GM12878 (cell line): ENCODE data around the gene COL5A3. TPM values are rescaled to one million over a fixed set of nuclear protein-coding genes. Genes with fewer than 3 reads are reported as not detected.

Experiments
- BACH1 ChIP-seq: fragments of 450-650 bp; IDR thresholded peaks from 2 replicates; pipeline ENCODE4 v1.6.1; 2017; ENCODE audit warnings: mild to moderate bottlenecking, borderline replicate concordance
- CBX3 ChIP-seq: fragments of 200-600 bp; sonication (generic); IDR thresholded peaks from 2 replicates; pipeline ENCODE4 v1.6.1; 2016; ENCODE audit warnings: low read depth, borderline replicate concordance
- CHD2 ChIP-seq: IDR thresholded peaks from 2 replicates; pipeline ENCODE4 v1.6.1; 2011; ENCODE audit warnings: low read depth, low read length, improper control_type of control experiment, borderline replicate concordance
- CHD4 ChIP-seq: fragments of 200-600 bp; sonication (generic); IDR thresholded peaks from 2 replicates; pipeline ENCODE4 v1.6.1; 2016; ENCODE audit warnings: mild to moderate bottlenecking
- LARP7 ChIP-seq: fragments of 450-650 bp; IDR thresholded peaks from 2 replicates; pipeline ENCODE4 v1.6.1; 2017; ENCODE audit warnings: mild to moderate bottlenecking
- MYB ChIP-seq: fragments of 150-350 bp; IDR thresholded peaks from 2 replicates; pipeline ENCODE4 v1.6.1; 2014; ENCODE audit warnings: mild to moderate bottlenecking, low read depth, low read length, borderline replicate concordance
- NFYA ChIP-seq: IDR thresholded peaks from 2 replicates; pipeline ENCODE4 v1.6.1; 2011; ENCODE audit warnings: low read depth, mild to moderate bottlenecking, low read length, improper control_type of control experiment, borderline replicate concordance
- NKRF ChIP-seq: fragments of 450-650 bp; conservative IDR thresholded peaks from 2 replicates; pipeline ENCODE4 v1.6.1; 2017; ENCODE audit warnings: mild to moderate bottlenecking, moderate library complexity
- POLR2A ChIP-seq: IDR thresholded peaks from 2 replicates; pipeline ENCODE4 v1.6.1; 2011; ENCODE audit warnings: low read depth, mild to moderate bottlenecking, low read length
- RELB ChIP-seq: fragments of 450-650 bp; IDR thresholded peaks from 2 replicates; pipeline ENCODE4 v1.6.1; 2017; ENCODE audit warnings: low read depth, mild to moderate bottlenecking, moderate library complexity
- SREBF1 ChIP-seq: IDR thresholded peaks from 2 replicates; pipeline ENCODE4 v1.6.1; 2012; ENCODE audit warnings: mild to moderate bottlenecking, low read length
- USF1 ChIP-seq: IDR thresholded peaks from 2 replicates; pipeline ENCODE4 v1.6.1; 2011; ENCODE audit warnings: borderline replicate concordance, low read depth, mild to moderate bottlenecking, moderate library complexity, mixed read lengths, low read length; ENCODE audit not compliant: insufficient read depth; ENCODE audit errors: extremely low read length
- WRNIP1 ChIP-seq: IDR thresholded peaks from 2 replicates; pipeline ENCODE4 v1.6.1; 2011; ENCODE audit warnings: low read depth, low read length, improper control_type of control experiment, borderline replicate concordance
- YY1 ChIP-seq: IDR thresholded peaks from 2 replicates; pipeline ENCODE4 v1.6.1; 2011; ENCODE audit warnings: low read depth, mild to moderate bottlenecking, low read length
- ZNF217 ChIP-seq: fragments of 450-650 bp; IDR thresholded peaks from 2 replicates; pipeline ENCODE4 v1.6.1; 2017; ENCODE audit warnings: antibody characterized with exemption, mild to moderate bottlenecking
- ZNF24 ChIP-seq: fragments of 450-650 bp; IDR thresholded peaks from 2 replicates; pipeline ENCODE4 v1.6.1; 2017; ENCODE audit warnings: antibody characterized with exemption, mild to moderate bottlenecking
- ZNF384 ChIP-seq: IDR thresholded peaks from 2 replicates; pipeline ENCODE4 v1.6.1; 2012; ENCODE audit warnings: low read depth, mild to moderate bottlenecking, low read length, improper control_type of control experiment, borderline replicate concordance
- polyA plus RNA-seq, 11 experiments: library from polyadenylated mRNA; depleted of rRNA in 4 of 11; unstranded in 6 of 11; stranded (reverse) in 5 of 11; fragments of >200 nt; fragmentation: Nextera tagmentation in 4 of 11; fragmentation: Illumina TruSeq in 1 of 11; extraction: Ambion mirVana in 4 of 11; extraction: Trizol in 1 of 11; gene quantifications; 1 replicate in 1 of 11; 2 replicates in 10 of 11; pipeline versions ENCODE4 v1.2.1 to v1.2.3, GENCODE V29; 2011 to 2016; ENCODE audit warnings: inconsistent platforms in 2 of 11, missing spikeins in 2 of 11, low read depth in 1 of 11
- total RNA-seq, 4 experiments: library from RNA; depleted of rRNA in 3 of 4; stranded (reverse); fragments of >200 nt in 3 of 4; fragmentation: Illumina TruSeq in 1 of 4; extraction: Trizol in 1 of 4; gene quantifications; 2 replicates each; pipeline versions ENCODE4 v1.2.1 to v1.2.3, GENCODE V29; 2013 to 2021
- TF ChIP-seq, protein P1 (sequence below), 3 experiments: IDR thresholded peaks in 2 of 3; conservative IDR thresholded peaks in 1 of 3; 2 replicates each; pipeline ENCODE4 v1.5.1; 2011; ENCODE audit warnings: low read depth in 3 of 3, low read length in 3 of 3, mild to moderate bottlenecking in 3 of 3, control low read depth in 2 of 3, moderate library complexity in 2 of 3, inconsistent platforms in 1 of 3, mixed read lengths in 1 of 3; ENCODE audit not compliant: control insufficient read depth in 2 of 3, insufficient read depth in 1 of 3; ENCODE audit errors: extremely low read depth in 1 of 3
- TF ChIP-seq, protein P2 (sequence below): fragments of 450-650 bp; IDR thresholded peaks from 2 replicates; pipeline ENCODE4 v1.6.1; 2018; ENCODE audit warnings: borderline replicate concordance, mild to moderate bottlenecking; ENCODE audit not compliant: partially characterized antibody
- TF ChIP-seq, protein P3 (sequence below): IDR thresholded peaks from 2 replicates; pipeline ENCODE4 v1.6.1; 2012; ENCODE audit warnings: low read depth, low read length, improper control_type of control experiment

The COL5A3 gene
- total and polyA plus RNA-seq, 10 of the 15 experiments (the other 5 are each of a cell fraction or from before 2014, with no cell fraction given): under 0.01 to 8.3 (median 0.10) TPM; not detected in 2

DNA sequence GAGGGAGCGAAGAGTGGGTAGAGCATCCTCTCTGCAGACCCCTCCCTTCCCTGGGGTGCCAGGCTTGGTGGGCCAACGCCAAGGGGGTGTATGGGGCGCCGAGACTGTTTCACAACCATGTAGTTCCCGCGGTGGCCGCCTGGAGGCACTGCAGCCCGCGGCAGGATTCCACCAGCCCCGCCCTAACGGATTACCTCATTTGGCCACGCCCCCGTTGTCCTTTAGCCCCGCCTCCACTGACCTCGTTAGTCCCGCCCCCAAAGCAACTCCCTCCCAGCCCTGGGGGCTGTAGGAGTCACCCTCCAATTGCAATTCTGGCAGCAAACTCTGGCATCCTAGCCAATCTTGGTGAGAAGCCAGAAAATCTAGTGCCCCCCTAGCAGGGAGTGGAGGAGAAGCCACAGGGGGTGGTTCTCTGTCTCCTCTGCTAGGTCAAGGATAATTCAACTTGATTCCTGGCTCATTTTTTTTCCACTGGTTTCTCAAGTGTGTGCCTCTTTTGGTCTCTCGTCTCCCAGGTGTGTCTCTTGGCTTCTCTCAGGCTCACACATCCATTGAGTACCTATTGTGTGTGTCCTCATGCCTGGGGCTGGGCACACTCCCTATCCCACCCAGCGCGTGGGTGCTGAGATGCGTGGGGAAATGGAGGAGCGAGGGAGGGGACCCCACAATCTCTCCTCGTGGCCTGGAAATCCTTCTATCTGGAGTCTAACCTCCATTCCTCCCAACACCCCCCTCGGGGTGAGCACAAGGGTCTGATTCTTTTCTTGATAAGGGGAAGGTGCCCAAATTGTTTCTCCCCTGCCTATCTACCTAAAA lies 76.0 kb downstream of the COL5A3 start (continued):
- TF ChIP-seq, protein P1, sequence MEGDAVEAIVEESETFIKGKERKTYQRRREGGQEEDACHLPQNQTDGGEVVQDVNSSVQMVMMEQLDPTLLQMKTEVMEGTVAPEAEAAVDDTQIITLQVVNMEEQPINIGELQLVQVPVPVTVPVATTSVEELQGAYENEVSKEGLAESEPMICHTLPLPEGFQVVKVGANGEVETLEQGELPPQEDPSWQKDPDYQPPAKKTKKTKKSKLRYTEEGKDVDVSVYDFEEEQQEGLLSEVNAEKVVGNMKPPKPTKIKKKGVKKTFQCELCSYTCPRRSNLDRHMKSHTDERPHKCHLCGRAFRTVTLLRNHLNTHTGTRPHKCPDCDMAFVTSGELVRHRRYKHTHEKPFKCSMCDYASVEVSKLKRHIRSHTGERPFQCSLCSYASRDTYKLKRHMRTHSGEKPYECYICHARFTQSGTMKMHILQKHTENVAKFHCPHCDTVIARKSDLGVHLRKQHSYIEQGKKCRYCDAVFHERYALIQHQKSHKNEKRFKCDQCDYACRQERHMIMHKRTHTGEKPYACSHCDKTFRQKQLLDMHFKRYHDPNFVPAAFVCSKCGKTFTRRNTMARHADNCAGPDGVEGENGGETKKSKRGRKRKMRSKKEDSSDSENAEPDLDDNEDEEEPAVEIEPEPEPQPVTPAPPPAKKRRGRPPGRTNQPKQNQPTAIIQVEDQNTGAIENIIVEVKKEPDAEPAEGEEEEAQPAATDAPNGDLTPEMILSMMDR (IDR thresholded peaks at IDR 0.05 in 2 of 3, conservative IDR thresholded peaks at IDR 0.05 in 1 of 3; ENCODE audit: control insufficient read depth in 2 of 3, extremely low read depth in 1 of 3, insufficient read depth in 1 of 3, low read depth in 3 of 3, low read length in 3 of 3): peak; percentile 96 to 97 (median 97); a peak in 5 of 6 replicates
- TF ChIP-seq ZNF384 (no peak), RELB (no peak), ZNF217 (no peak), SREBF1 (no peak), NKRF (no peak), BACH1 (no peak), POLR2A (no peak), USF1 (no peak), WRNIP1 (no peak), MYB (no peak), CHD2 (no peak), YY1 (peak; percentile 65; the same call in 1 of the 2 replicates), CHD4 (no peak), ZNF24 (no peak), LARP7 (no peak), NFYA (no peak), CBX3 (no peak)
- TF ChIP-seq, protein P2, sequence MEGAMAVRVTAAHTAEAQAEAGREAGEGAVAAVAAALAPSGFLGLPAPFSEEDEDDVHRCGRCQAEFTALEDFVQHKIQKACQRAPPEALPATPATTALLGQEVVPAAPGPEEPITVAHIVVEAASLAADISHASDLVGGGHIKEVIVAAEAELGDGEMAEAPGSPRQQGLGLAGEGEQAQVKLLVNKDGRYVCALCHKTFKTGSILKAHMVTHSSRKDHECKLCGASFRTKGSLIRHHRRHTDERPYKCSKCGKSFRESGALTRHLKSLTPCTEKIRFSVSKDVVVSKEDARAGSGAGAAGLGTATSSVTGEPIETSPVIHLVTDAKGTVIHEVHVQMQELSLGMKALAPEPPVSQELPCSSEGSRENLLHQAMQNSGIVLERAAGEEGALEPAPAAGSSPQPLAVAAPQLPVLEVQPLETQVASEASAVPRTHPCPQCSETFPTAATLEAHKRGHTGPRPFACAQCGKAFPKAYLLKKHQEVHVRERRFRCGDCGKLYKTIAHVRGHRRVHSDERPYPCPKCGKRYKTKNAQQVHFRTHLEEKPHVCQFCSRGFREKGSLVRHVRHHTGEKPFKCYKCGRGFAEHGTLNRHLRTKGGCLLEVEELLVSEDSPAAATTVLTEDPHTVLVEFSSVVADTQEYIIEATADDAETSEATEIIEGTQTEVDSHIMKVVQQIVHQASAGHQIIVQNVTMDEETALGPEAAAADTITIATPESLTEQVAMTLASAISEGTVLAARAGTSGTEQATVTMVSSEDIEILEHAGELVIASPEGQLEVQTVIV: no peak
- TF ChIP-seq, protein P3, sequence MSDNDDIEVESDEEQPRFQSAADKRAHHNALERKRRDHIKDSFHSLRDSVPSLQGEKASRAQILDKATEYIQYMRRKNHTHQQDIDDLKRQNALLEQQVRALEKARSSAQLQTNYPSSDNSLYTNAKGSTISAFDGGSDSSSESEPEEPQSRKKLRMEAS: peak; percentile 57; the same call in 1 of the 2 replicates
